ENCODE measurements around the gene PNPO.
"Not testable (repeated sequence)": the region's sequence is repeated elsewhere in the genome, so short reads cannot be mapped to it uniquely, and the experiment has no call there.

PNPO gene

DNA sequence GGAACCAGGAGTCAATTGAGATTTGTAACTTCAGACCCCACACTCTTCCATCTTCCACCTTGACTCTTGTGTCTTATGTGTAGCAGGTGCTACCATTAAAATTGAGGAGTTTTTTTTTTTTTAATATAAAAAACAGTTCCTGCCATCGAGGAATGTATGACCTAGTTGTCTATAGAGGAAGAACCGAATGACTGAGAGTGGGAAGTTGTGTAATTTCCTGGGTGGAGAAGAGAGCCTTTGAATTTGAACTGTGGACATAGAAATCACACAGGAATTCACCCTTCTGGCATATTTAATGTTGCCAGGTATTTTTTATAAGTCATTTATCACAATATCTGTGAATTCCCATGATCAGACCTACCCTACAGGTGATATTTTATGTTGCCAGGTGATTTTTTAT is 23.4 kb upstream of the PNPO start:
- no peak for DNase-seq (ENCODE audit: low read depth in 2 of 2)

GRCh38 chr17:47918991-47919390 is 22.4 kb upstream of the PNPO start:
- DNase-seq (ENCODE audit: low read depth in 2 of 2) = no peak

DNA sequence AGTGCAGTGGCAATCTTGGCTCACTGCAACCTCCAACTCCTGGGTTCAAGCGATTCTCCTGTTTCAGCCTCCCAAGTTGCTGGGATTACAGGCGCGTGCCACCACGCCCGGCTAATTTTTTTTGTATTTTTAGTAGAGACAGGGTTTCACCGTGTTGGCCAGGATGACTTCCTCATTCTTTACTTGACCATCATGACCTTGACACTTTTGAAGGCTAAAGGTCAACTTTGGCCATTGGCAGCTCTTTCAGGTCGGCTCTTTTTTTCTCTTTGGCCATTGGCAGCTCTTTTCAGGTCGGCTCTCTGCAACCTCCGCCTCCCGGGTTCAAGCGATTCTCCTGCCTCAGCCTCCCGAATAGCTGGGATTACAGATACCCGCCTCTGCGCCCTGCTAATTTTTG is 21.5 kb upstream of the PNPO start:
- not testable (repeated sequence) for DNase-seq (ENCODE audit: low read depth in 2 of 2)

DNA sequence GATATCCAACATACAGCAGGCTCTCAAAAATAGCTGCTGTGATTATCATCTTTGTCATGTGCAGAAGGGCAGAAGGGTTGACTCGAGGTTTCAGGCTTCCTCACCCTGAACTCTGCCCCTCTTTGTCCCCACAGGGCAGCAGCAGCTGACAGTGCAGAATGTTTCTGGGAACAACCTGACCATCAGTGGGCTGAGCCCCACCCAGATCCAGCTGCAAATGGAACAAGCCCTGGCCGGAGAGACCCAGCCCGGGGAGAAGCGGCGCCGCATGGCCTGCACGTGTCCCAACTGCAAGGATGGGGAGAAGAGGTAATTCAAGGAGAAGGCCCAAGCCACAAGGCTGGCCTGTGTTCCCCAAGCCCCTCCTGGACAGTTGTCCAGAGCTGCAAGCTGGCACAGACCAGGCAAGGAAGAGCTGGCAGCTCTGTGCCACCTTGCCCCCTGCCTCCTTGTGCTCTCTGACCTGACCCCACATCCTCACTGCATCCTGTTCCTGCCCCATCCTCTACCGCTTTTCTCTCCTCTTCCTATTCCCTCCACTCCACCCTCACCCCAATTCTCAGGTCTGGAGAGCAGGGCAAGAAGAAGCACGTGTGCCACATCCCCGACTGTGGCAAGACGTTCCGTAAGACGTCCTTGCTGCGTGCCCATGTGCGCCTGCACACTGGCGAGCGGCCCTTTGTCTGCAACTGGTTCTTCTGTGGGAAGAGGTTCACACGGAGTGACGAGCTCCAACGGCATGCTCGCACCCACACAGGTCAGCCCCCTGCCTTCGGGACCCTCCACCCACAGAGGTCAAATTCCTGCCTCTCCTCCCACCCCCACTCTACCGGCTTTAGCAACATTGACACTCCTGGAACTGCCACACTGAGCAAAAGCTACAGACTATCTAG is 16.3 kb upstream of the PNPO start:
- DNase-seq (ENCODE audit: low read depth in 2 of 2) = no peak

DNA sequence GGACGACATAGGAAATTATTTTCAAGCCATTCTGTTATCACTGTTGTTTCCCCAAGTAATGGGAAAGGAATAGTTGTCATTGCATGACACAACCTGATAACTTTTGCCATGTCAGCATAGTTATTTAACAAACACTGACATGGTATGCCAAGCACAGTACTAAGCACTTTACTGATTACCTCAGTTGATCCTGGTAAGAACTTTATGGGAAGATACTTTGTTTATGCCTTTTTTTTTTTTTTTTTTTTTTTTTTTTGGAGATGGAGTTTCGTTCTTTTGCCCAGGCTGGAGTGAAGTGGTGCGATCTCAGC is 15.7 kb upstream of the PNPO start:
- no peak for DNase-seq (ENCODE audit: low read depth in 2 of 2)

GRCh38 chr17:47927821-47928400 is 13.5 kb upstream of the PNPO start:
- DNase-seq (ENCODE audit: low read depth in 2 of 2) = no peak

- no peak for DNase-seq (ENCODE audit: low read depth in 2 of 2)
Measured at GRCh38 chr17:47928415-47928814, 13.0 kb upstream of the PNPO start.

- DNase-seq (ENCODE audit: low read depth in 2 of 2) = no peak
Measured at GRCh38 chr17:47929218-47930000, 12.0 kb upstream of the PNPO start.

DNA sequence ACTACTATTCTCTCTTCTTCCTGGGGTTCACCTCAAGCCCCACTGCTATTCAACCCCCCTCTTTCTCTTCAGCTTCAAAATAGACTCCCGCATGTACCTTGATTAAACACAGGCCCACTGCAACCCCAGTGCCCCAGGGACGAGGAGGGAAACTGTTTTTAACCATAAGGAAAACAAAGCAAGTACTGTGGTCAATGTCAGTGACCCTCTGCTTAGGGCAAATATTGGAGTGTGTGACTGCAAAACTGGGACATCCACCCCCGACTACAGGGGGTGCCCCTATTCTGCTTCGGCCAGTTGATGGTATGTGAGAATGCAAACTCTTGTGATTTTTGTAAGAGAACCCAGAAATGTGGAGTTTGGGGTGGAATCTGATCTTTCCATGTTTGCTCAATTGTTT is 9.5 kb upstream of the PNPO start:
- DNase-seq (ENCODE audit: low read depth in 2 of 2) = no peak

GRCh38 chr17:47934856-47935255 is 6.5 kb upstream of the PNPO start:
- DNase-seq (ENCODE audit: low read depth in 2 of 2) = no peak

DNA sequence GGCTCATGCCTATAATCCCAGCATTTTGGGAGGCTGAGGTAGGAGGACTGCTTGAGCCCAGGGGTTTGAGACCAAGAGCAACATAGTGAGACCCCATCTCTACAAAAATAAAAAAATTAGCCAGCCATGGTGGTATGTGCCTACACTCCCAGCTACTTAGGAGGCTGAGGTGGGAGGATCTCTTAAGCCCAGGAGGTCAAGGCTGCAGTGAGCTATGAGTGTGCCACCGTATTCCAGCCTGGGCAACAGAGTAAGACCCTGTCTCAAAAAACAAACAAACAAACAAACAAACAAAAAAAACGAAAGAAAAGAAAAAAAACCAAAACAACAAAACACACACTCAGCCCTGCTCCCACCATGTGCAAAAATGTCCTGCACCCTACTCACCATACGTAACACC is 5.9 kb upstream of the PNPO start:
- not testable (repeated sequence) for DNase-seq (ENCODE audit: low read depth in 2 of 2)

- no peak for DNase-seq (ENCODE audit: low read depth in 2 of 2)
Measured at GRCh38 chr17:47935961-47936360, 5.4 kb upstream of the PNPO start.

DNA sequence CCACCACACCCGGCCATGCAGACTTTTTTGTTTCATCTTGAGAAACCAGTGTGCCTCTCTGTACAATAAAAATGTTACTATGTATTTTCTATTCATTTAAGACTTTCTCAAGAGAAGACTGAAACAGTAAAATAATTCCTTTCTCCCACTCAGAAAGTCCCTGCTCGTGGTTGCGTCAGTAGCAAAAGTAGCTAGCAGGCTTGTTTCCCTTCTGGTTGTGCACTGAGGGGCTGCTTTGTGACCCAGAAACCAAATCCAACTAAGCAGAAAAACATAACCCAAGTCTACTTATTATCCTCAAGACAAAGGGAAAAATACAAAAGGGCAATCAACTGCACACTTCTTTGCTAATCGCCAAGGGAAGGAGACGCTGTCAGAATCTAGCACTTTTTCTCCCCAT is 3.4 kb upstream of the PNPO start:
- DNase-seq (ENCODE audit: low read depth in 2 of 2) = no peak

DNA sequence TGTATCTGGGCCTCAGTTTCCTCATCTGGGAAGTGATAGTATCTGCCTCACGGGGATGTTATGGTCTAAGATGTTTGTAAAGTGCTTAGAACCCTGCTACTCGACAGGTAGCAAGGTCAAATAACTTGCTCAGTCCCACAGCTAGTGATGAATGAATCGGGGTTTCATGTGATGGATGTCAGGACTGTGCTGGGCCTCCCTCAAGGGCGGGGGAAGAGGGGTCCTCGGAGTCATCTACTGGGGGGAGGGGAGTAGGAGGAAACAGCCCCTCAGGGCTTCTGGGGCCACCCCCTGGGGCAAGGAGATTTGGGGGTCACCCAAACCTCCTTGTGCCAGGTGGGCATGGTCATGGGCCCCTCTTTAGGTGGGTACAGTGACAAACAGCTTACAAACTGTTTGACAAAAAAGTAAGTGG is 732 bp downstream of the PNPO start:
- no peak for DNase-seq (ENCODE audit: low read depth in 2 of 2)

GRCh38 chr17:47942568-47942967 is 1.2 kb downstream of the PNPO start:
- DNase-seq (ENCODE audit: low read depth in 2 of 2) = no peak

DNA sequence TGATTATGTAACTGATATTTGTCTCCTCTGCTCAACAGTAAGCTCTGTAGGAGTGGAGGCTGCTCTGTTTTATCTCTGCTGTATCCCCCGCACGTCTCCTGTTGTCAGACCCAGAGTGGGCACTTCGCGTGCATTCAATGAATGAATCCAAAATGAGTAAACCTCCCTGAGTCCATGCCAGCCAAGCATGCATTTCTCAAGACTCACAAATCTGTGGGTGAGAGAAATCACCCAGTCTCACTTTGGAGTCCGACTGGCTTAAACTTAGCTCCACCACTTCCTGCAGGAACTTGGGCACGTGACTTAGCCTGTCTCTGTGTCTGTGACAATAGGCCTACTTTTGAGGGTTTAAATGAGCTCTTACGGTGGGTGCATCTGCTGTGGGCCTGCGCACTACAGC is 3.7 kb downstream of the PNPO start:
- DNase-seq (ENCODE audit: low read depth in 2 of 2) = no peak

GRCh38 chr17:47945529-47946508 is 4.4 kb downstream of the PNPO start:
- DNase-seq (ENCODE audit: low read depth in 2 of 2) = no peak

DNA sequence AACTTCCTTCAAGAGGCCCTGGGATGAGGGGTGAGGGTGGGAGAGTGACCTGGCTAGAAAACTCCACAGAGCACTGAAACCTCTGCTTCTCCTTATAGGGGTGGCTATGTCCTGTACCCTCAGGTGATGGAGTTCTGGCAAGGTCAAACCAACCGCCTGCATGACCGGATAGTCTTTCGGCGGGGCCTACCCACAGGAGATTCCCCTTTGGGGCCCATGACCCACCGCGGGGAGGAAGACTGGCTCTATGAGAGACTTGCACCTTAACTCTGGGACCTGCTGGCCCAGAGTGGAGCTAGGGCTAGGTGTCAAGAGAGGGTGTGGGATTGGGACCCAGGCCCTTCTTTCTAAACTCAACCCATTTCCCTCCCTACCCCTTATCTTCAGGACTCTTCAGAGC is 5.1 kb downstream of the PNPO start:
- DNase-seq (ENCODE audit: low read depth in 2 of 2) = no peak

- peak; percentile 68 to 77 for DNase-seq (ENCODE audit: low read depth in 2 of 2)
Measured at GRCh38 chr17:47946929-47947397, 5.6 kb downstream of the PNPO start.

DNA sequence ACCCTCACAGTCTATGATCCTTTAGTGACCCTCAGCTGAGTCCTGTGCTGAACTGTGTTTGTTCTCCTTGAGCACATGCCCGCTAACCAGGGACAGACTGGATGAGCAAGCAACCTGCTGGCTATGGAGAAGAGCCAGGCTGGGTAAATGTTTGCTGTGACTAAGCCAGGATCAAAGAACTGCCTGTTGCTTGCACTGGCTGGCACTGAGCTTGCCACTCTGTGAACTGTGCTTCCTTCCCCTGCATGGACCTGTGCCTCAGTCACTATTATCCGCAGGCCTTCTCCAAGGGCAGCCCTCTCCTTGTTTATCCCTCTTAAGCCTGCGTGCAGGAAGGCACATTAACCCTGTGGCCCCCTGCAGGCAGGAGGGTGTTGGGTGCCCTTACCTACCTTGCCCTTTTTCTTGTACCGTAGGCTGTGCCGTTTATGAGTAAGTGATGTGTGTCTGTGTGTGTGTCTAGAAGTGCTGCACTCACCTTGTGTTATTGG is 7.4 kb downstream of the PNPO start:
- DNase-seq (ENCODE audit: low read depth in 2 of 2) = no peak

GRCh38 chr17:47949197-47949759 is 7.9 kb downstream of the PNPO start:
- peak; percentile 78 to 81 for DNase-seq (ENCODE audit: low read depth in 2 of 2)
